ENCODE results near the gene TUSC2. TPM values are rescaled to one million over a fixed set of nuclear protein-coding genes. Genes with fewer than 3 reads are reported as not detected.
"Not testable (repeated sequence)": the region's sequence is repeated elsewhere in the genome, so short reads cannot be mapped to it uniquely, and the experiment has no call there.

The TUSC2 gene
- total RNA-seq, 1 donor from 2014 or later, result 23.9 TPM

GRCh38 chr3:50290161-50290641 is 37.8 kb downstream of the TUSC2 start:
- Mint-ChIP-seq H3K4me3 (ENCODE audit: low read depth) (peak overlapping the region; percentile 18), H3K4me1 (ENCODE audit: low read depth) (peaks cover 9% of the 10 kb centered on the region), H3K36me3 (ENCODE audit: low read depth) (peaks cover 48% of the 10 kb centered on the region), H3K9me3 (no peaks in the 10 kb centered on the region), H3K27ac (no peak overlapping the region), H3K27me3 (ENCODE audit: low read depth) (no peaks in the 10 kb centered on the region)
- DNase-seq (ENCODE audit: low spot score), result no peak
- intact Hi-C loops (cut with micrococcal nuclease), result loop anchor here (10.0 kb wide), 1 partner anchor 355 kb away; no protein-coding TSS in a partner anchor

GRCh38 chr3:50289130-50289529 is 38.9 kb downstream of the TUSC2 start:
- Mint-ChIP-seq H3K36me3 (ENCODE audit: low read depth) (peaks cover 48% of the 10 kb centered on the region), H3K4me1 (ENCODE audit: low read depth) (peaks cover 9% of the 10 kb centered on the region), H3K27ac (no peak overlapping the region), H3K27me3 (ENCODE audit: low read depth) (no peaks in the 10 kb centered on the region), H3K4me3 (ENCODE audit: low read depth) (peak overlapping the region; percentile 39), H3K9me3 (no peaks in the 10 kb centered on the region)
- no peak for DNase-seq (ENCODE audit: low spot score)
- intact Hi-C loops (cut with micrococcal nuclease), result no loop called here

GRCh38 chr3:50288387-50289007 is 39.5 kb downstream of the TUSC2 start:
- Mint-ChIP-seq H3K9me3 (no peaks in the 10 kb centered on the region), H3K27ac (no peak overlapping the region), H3K36me3 (ENCODE audit: low read depth) (peaks cover 48% of the 10 kb centered on the region), H3K27me3 (ENCODE audit: low read depth) (no peaks in the 10 kb centered on the region), H3K4me1 (ENCODE audit: low read depth) (peaks cover 9% of the 10 kb centered on the region), H3K4me3 (ENCODE audit: low read depth) (no peak overlapping the region)
- intact Hi-C loops (cut with micrococcal nuclease), result no loop called here
- no peak for DNase-seq (ENCODE audit: low spot score)

- intact Hi-C loops (cut with micrococcal nuclease), result no loop called here
- Mint-ChIP-seq H3K27me3 (ENCODE audit: low read depth) (no peaks in the 10 kb centered on the region), H3K9me3 (no peaks in the 10 kb centered on the region), H3K4me3 (ENCODE audit: low read depth) (no peak overlapping the region), H3K36me3 (ENCODE audit: low read depth) (peaks cover 48% of the 10 kb centered on the region), H3K27ac (no peak overlapping the region), H3K4me1 (ENCODE audit: low read depth) (peaks cover 3% of the 10 kb centered on the region)
- DNase-seq (ENCODE audit: low spot score), result no peak
These were observed 40.8 kb downstream of the TUSC2 start for GRCh38 chr3:50287262-50287661.

GRCh38 chr3:50286322-50287227 is 41.4 kb downstream of the TUSC2 start:
- intact Hi-C loops (cut with micrococcal nuclease), result no loop called here
- peaks cover 48% of the 10 kb centered on the region for H3K36me3 Mint-ChIP-seq (ENCODE audit: low read depth)
- no peak for DNase-seq (ENCODE audit: low spot score)
- peaks cover 3% of the 10 kb centered on the region for H3K4me1 Mint-ChIP-seq (ENCODE audit: low read depth)
- no peaks in the 10 kb centered on the region for H3K9me3 Mint-ChIP-seq
- H3K4me3 Mint-ChIP-seq (ENCODE audit: low read depth), result no peak overlapping the region
- H3K27ac Mint-ChIP-seq, result no peak overlapping the region
- no peaks in the 10 kb centered on the region for H3K27me3 Mint-ChIP-seq (ENCODE audit: low read depth)

- H3K4me1 Mint-ChIP-seq (ENCODE audit: low read depth); DNase-seq (ENCODE audit: low spot score); H3K9me3 Mint-ChIP-seq; H3K27me3 Mint-ChIP-seq (ENCODE audit: low read depth); H3K4me3 Mint-ChIP-seq (ENCODE audit: low read depth); H3K27ac Mint-ChIP-seq; intact Hi-C loops (cut with micrococcal nuclease): not testable (repeated sequence)
- peaks cover 26% of the 10 kb centered on the region for H3K36me3 Mint-ChIP-seq (ENCODE audit: low read depth)
These were observed 43.9 kb downstream of the TUSC2 start for GRCh38 chr3:50284121-50284520.

GRCh38 chr3:50279255-50280016 is 48.6 kb downstream of the TUSC2 start:
- Mint-ChIP-seq H3K27ac (no peak overlapping the region), H3K27me3 (ENCODE audit: low read depth) (peaks cover 26% of the 10 kb centered on the region), H3K4me1 (ENCODE audit: low read depth) (peaks cover 5% of the 10 kb centered on the region), H3K36me3 (ENCODE audit: low read depth) (no peaks in the 10 kb centered on the region), H3K9me3 (no peaks in the 10 kb centered on the region), H3K4me3 (ENCODE audit: low read depth) (no peak overlapping the region)
- intact Hi-C loops (cut with micrococcal nuclease), result no loop called here
- DNase-seq (ENCODE audit: low spot score), result no peak

- no peak within 1 kb of the TSS for H3K4me3 Mint-ChIP-seq (ENCODE audit: low read depth)
- no peaks in the 10 kb centered on the region for H3K9me3 Mint-ChIP-seq
- intact Hi-C loops (cut with micrococcal nuclease), result no loop called here
- no peak within 1 kb of the TSS for H3K27ac Mint-ChIP-seq
- H3K27me3 Mint-ChIP-seq (ENCODE audit: low read depth), result peaks cover 31% of the 10 kb centered on the region
- no peaks in the 10 kb centered on the region for H3K36me3 Mint-ChIP-seq (ENCODE audit: low read depth)
- peaks cover 9% of the 10 kb centered on the region for H3K4me1 Mint-ChIP-seq (ENCODE audit: low read depth)
- no peak for DNase-seq (ENCODE audit: low spot score)
These were observed 49.2 kb downstream of the TUSC2 start, which contains the start of gene LSMEM2 for GRCh38 chr3:50278880-50279224. TSS of gene LSMEM2 (plus strand) at chr3:50279087. CDS start at chr3:50279114, 27 bp downstream.

GRCh38 chr3:50278123-50278879 is 49.7 kb downstream of the TUSC2 start:
- H3K4me3 Mint-ChIP-seq (ENCODE audit: low read depth), result no peak overlapping the region
- intact Hi-C loops (cut with micrococcal nuclease), result no loop called here
- H3K27ac Mint-ChIP-seq, result no peak overlapping the region
- H3K4me1 Mint-ChIP-seq (ENCODE audit: low read depth), result peaks cover 9% of the 10 kb centered on the region
- peaks cover 32% of the 10 kb centered on the region for H3K27me3 Mint-ChIP-seq (ENCODE audit: low read depth)
- no peak for DNase-seq (ENCODE audit: low spot score)
- H3K9me3 Mint-ChIP-seq, result no peaks in the 10 kb centered on the region
- no peaks in the 10 kb centered on the region for H3K36me3 Mint-ChIP-seq (ENCODE audit: low read depth)

GRCh38 chr3:50276762-50277101 is 51.3 kb downstream of the TUSC2 start:
- intact Hi-C loops (cut with micrococcal nuclease), result no loop called here
- no peak overlapping the region for H3K4me3 Mint-ChIP-seq (ENCODE audit: low read depth)
- peaks cover 11% of the 10 kb centered on the region for H3K4me1 Mint-ChIP-seq (ENCODE audit: low read depth)
- no peak for DNase-seq (ENCODE audit: low spot score)
- no peaks in the 10 kb centered on the region for H3K9me3 Mint-ChIP-seq
- no peak overlapping the region for H3K27ac Mint-ChIP-seq
- peaks cover 36% of the 10 kb centered on the region for H3K27me3 Mint-ChIP-seq (ENCODE audit: low read depth)
- H3K36me3 Mint-ChIP-seq (ENCODE audit: low read depth), result no peaks in the 10 kb centered on the region

GRCh38 chr3:50275996-50276761 is 51.8 kb downstream of the TUSC2 start:
- Mint-ChIP-seq H3K27ac (no peak overlapping the region), H3K9me3 (no peaks in the 10 kb centered on the region), H3K4me3 (ENCODE audit: low read depth) (peak overlapping the region; percentile 17), H3K4me1 (ENCODE audit: low read depth) (peaks cover 11% of the 10 kb centered on the region), H3K36me3 (ENCODE audit: low read depth) (no peaks in the 10 kb centered on the region), H3K27me3 (ENCODE audit: low read depth) (peaks cover 36% of the 10 kb centered on the region)
- intact Hi-C loops (cut with micrococcal nuclease), result no loop called here
- peak; percentile 32 for DNase-seq (ENCODE audit: low spot score)

All from activated T-helper 2 cell treated with anti-CD3 and anti-CD28 coated beads, Interferon-gamma antibody, Interleukin-2, Interleukin-4, amounts not matched to agents 10 μg/mL and 5 μg/mL and 100 μg/mL, durations not matched to agents 14 hours and 24 hours and 36 hours (primary cell).